H1 (cell line): Measurements from ENCODE around the gene CERS5.

Experiments used
- ATF3 ChIP-seq: IDR thresholded peaks from 2 replicates; pipeline ENCODE4 v1.6.1; 2011; ENCODE audit warnings: low read depth, mild to moderate bottlenecking, low read length; ENCODE audit not compliant: insufficient read depth
- CHD1 ChIP-seq: IDR thresholded peaks from 2 replicates; pipeline ENCODE4 v1.6.1; 2012; ENCODE audit warnings: low read depth, low read length, improper control_type of control experiment
- CTBP2 ChIP-seq: IDR thresholded peaks from 2 replicates; pipeline ENCODE4 v1.7.0; 2011; ENCODE audit warnings: borderline replicate concordance, mild to moderate bottlenecking, moderate library complexity, mixed read lengths, low read length; ENCODE audit not compliant: insufficient read depth, insufficient read length
- CTCF ChIP-seq, 3 experiments: IDR thresholded peaks; 1 replicate in 2 of 3; 2 replicates in 1 of 3; pipeline versions ENCODE4 v1.5.1 to v1.6.1; 2011; ENCODE audit warnings: low read length in 3 of 3, mild to moderate bottlenecking in 3 of 3, inconsistent platforms in 2 of 3, low read depth in 1 of 3, moderate library complexity in 1 of 3; ENCODE audit not compliant: insufficient read depth in 1 of 3; ENCODE audit errors: control extremely low read depth in 1 of 3
- EZH2 ChIP-seq: fragments of 200-600 bp; sonication (generic); IDR thresholded peaks from 2 replicates; pipeline ENCODE4 v1.7.1; 2012; ENCODE audit warnings: low read depth, mild to moderate bottlenecking, moderate library complexity, low read length, inconsistent platforms; ENCODE audit not compliant: severe bottlenecking
- KDM5A ChIP-seq: fragments of 200-600 bp; IDR thresholded peaks from 2 replicates; pipeline ENCODE4 v1.7.1; 2012; ENCODE audit warnings: mild to moderate bottlenecking, low read length, inconsistent platforms, mixed read lengths
- NANOG ChIP-seq: IDR thresholded peaks from 2 replicates; pipeline ENCODE4 v1.6.1; 2011; ENCODE audit warnings: low read length, low read depth, mild to moderate bottlenecking, inconsistent platforms; ENCODE audit not compliant: insufficient read depth, poor library complexity, severe bottlenecking
- POLR2A ChIP-seq, 2 experiments: IDR thresholded peaks; 1 replicate in 1 of 2; 2 replicates in 1 of 2; pipeline ENCODE4 v1.6.1; 2011; ENCODE audit warnings: low read depth in 2 of 2, low read length in 2 of 2, mild to moderate bottlenecking in 2 of 2; ENCODE audit errors: control extremely low read depth in 1 of 2
- SP2 ChIP-seq: IDR thresholded peaks from 2 replicates; pipeline ENCODE4 v1.6.1; 2012; ENCODE audit warnings: mild to moderate bottlenecking, low read length, inconsistent platforms
- TAF1 ChIP-seq: IDR thresholded peaks from 2 replicates; pipeline ENCODE4 v1.6.1; 2011; ENCODE audit warnings: mild to moderate bottlenecking, low read depth, low read length
- YY1 ChIP-seq: IDR thresholded peaks from 2 replicates; pipeline ENCODE4 v1.6.1; 2011; ENCODE audit warnings: low read depth, mild to moderate bottlenecking, low read length
- ZNF274 ChIP-seq: IDR thresholded peaks from 2 replicates; pipeline ENCODE4 v1.7.0; 2012; ENCODE audit warnings: low read length, borderline replicate concordance; ENCODE audit errors: extremely low read depth

- TF ChIP-seq CTCF (IDR thresholded peaks at IDR 0.05; ENCODE audit: control extremely low read depth in 1 of 3, insufficient read depth in 1 of 3, low read depth in 1 of 3, low read length in 3 of 3) (no peak), POLR2A (IDR thresholded peaks at IDR 0.05; ENCODE audit: control extremely low read depth in 1 of 2, low read depth in 2 of 2, low read length in 2 of 2) (no peak), TAF1 (no peak), CTBP2 (no peak), CHD1 (no peak), EZH2 (no peak), ATF3 (no peak), SP2 (no peak), KDM5A (no peak), ZNF274 (no peak), YY1 (no peak), NANOG (no peak)
Measured at GRCh38 chr12:50175716-50176026, 8.5 kb upstream of the CERS5 start.
